ENCODE data around the gene PTPRA. TPM values are rescaled to one million over a fixed set of nuclear protein-coding genes. Genes with fewer than 3 reads are reported as not detected.

The PTPRA gene
- total RNA-seq, 2 donors from 2014 or later = 52.4 to 58.7 TPM

DNA sequence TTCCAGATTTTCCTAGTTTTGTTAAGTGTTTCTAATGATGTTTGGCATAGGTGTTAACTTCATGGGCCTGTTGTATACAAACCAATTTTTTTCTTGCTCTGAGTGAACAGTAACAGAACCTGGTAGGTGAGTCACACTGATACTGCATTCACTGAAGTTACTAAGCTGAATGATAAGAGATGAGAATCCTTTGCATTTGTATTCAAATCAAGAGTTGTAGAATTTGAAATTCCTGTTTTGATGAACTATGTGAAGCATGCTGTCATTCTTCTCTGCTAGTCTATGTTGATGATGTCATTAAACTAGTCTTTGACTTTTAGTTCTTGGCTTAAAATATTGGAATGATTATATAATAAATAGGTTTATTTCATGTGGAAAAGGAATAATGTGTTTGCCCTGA lies 37.9 kb downstream of the PTPRA start:
- H3K4me3 Mint-ChIP-seq = no peak overlapping the region
- Histone ChIP-seq H3K27ac (ENCODE audit: low read depth, low read length) (no peak overlapping the region), H3K9ac (ENCODE audit: extremely low read depth, low read length, poor library complexity, severe bottlenecking) (no peak overlapping the region), H3K36me3 (ENCODE audit: control insufficient read depth, insufficient read depth, low read length) (peaks cover 4% of the 10 kb centered on the region), H3K27me3 (ENCODE audit: control insufficient read depth, insufficient read depth, low read length, poor library complexity, severe bottlenecking) (no peaks in the 10 kb centered on the region), H3K9me3 (ENCODE audit: control insufficient read depth, low read length) (no peaks in the 10 kb centered on the region), H3K4me3 (ENCODE audit: low read length) (no peak overlapping the region), H3K4me1 (ENCODE audit: control insufficient read depth, insufficient read depth, low read length) (no peaks in the 10 kb centered on the region)
- TF ChIP-seq, protein P1, sequence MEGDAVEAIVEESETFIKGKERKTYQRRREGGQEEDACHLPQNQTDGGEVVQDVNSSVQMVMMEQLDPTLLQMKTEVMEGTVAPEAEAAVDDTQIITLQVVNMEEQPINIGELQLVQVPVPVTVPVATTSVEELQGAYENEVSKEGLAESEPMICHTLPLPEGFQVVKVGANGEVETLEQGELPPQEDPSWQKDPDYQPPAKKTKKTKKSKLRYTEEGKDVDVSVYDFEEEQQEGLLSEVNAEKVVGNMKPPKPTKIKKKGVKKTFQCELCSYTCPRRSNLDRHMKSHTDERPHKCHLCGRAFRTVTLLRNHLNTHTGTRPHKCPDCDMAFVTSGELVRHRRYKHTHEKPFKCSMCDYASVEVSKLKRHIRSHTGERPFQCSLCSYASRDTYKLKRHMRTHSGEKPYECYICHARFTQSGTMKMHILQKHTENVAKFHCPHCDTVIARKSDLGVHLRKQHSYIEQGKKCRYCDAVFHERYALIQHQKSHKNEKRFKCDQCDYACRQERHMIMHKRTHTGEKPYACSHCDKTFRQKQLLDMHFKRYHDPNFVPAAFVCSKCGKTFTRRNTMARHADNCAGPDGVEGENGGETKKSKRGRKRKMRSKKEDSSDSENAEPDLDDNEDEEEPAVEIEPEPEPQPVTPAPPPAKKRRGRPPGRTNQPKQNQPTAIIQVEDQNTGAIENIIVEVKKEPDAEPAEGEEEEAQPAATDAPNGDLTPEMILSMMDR (conservative IDR thresholded peaks at IDR 0.05) = no peak
- peaks cover 1% of the 10 kb centered on the region for H3K9me3 Mint-ChIP-seq
- H3K27ac Mint-ChIP-seq = peak overlapping the region; percentile 23
- no peaks in the 10 kb centered on the region for H3K27me3 Mint-ChIP-seq (ENCODE audit: insufficient read depth)
- DNase-seq = no peak
- H3K36me3 Mint-ChIP-seq (ENCODE audit: low read depth) = peaks cover 7% of the 10 kb centered on the region
- H3K4me1 Mint-ChIP-seq = peaks cover 3% of the 10 kb centered on the region

DNA sequence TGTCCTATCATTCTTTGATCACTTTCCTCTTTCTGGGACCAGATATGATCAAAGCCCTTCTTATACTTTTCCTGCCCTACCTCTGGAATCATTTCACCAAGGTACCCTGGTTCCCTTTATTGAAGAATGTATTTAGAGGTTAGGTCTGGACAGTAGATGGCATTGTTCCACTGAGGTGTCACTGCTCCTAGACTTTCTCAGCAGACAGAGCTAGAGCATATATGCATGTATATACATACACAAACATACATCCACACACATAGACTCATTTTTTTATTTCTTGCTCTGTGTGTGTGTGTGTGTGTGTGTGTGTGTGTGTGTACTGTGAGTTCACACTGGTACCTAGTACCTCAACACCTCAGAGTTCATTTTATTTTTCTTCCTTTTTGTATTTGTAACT lies 40.9 kb downstream of the PTPRA start:
- Mint-ChIP-seq H3K27me3 (ENCODE audit: insufficient read depth) (no peaks in the 10 kb centered on the region), H3K4me1 (peaks cover 15% of the 10 kb centered on the region), H3K9me3 (peaks cover 1% of the 10 kb centered on the region), H3K27ac (no peak overlapping the region), H3K36me3 (ENCODE audit: low read depth) (peaks cover 5% of the 10 kb centered on the region), H3K4me3 (no peak overlapping the region)
- H3K4me1 ChIP-seq (ENCODE audit: control insufficient read depth, insufficient read depth, low read length) = no peaks in the 10 kb centered on the region
- no peak overlapping the region for H3K9ac ChIP-seq (ENCODE audit: extremely low read depth, low read length, poor library complexity, severe bottlenecking)
- DNase-seq = no peak
- no peaks in the 10 kb centered on the region for H3K27me3 ChIP-seq (ENCODE audit: control insufficient read depth, insufficient read depth, low read length, poor library complexity, severe bottlenecking)
- TF ChIP-seq, protein P1 (conservative IDR thresholded peaks at IDR 0.05) = no peak
- no peak overlapping the region for H3K4me3 ChIP-seq (ENCODE audit: low read length)
- no peaks in the 10 kb centered on the region for H3K9me3 ChIP-seq (ENCODE audit: control insufficient read depth, low read length)
- H3K36me3 ChIP-seq (ENCODE audit: control insufficient read depth, insufficient read depth, low read length) = peaks cover 6% of the 10 kb centered on the region
- H3K27ac ChIP-seq (ENCODE audit: low read depth, low read length) = no peak overlapping the region

DNA sequence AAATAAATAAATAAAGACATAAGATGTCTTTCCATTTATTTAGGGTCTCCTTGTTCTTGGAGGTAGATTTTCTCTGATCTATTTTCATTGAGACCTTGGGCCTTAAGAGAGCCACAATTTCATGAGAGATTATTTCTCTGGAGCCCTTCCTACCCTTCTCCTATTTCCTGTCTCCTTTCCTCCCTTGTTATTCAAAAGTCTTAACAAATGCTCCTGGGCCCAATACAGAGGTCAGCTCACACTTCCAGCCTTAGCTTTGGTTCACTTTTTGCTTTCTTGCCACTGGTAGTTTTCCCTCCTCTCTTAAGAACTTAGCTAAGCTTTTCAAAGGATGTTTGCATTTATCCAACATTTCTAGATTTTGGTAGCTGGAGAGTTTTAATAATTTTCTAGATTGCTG lies 44.0 kb downstream of the PTPRA start:
- no peak for DNase-seq
- peaks cover 8% of the 10 kb centered on the region for H3K4me1 ChIP-seq (ENCODE audit: control insufficient read depth, insufficient read depth, low read length)
- H3K4me3 Mint-ChIP-seq = no peak overlapping the region

More for the DNA sequence above, 44.0 kb downstream of the PTPRA start:
- Histone ChIP-seq H3K36me3 (ENCODE audit: control insufficient read depth, insufficient read depth, low read length) (peaks cover 6% of the 10 kb centered on the region), H3K27ac (ENCODE audit: low read depth, low read length) (no peak overlapping the region), H3K9me3 (ENCODE audit: control insufficient read depth, low read length) (no peaks in the 10 kb centered on the region), H3K27me3 (ENCODE audit: control insufficient read depth, insufficient read depth, low read length, poor library complexity, severe bottlenecking) (no peaks in the 10 kb centered on the region), H3K9ac (ENCODE audit: extremely low read depth, low read length, poor library complexity, severe bottlenecking) (no peak overlapping the region), H3K4me3 (ENCODE audit: low read length) (no peak overlapping the region)
- H3K27me3 Mint-ChIP-seq (ENCODE audit: insufficient read depth) = no peaks in the 10 kb centered on the region
- peak overlapping the region; percentile 11 for H3K27ac Mint-ChIP-seq
- TF ChIP-seq, protein P1 (conservative IDR thresholded peaks at IDR 0.05) = no peak
- H3K36me3 Mint-ChIP-seq (ENCODE audit: low read depth) = peaks cover 2% of the 10 kb centered on the region
- peaks cover 31% of the 10 kb centered on the region for H3K4me1 Mint-ChIP-seq
- H3K9me3 Mint-ChIP-seq = no peaks in the 10 kb centered on the region

Measured in endodermal cell (in vitro differentiated cells).